GM19099 (cell line): Measurements from ENCODE around the gene FEM1A.
A peak's percentile ranks its signal among the peaks of the same experiment; 100 is the strongest.

Experiments
- POLR2A ChIP-seq: IDR thresholded peaks from 3 replicates; pipeline ENCODE4 v1.6.1; 2011; ENCODE audit warnings: low read depth; ENCODE audit not compliant: insufficient read length; ENCODE audit errors: extremely low read depth

FEM1A gene, protein sequence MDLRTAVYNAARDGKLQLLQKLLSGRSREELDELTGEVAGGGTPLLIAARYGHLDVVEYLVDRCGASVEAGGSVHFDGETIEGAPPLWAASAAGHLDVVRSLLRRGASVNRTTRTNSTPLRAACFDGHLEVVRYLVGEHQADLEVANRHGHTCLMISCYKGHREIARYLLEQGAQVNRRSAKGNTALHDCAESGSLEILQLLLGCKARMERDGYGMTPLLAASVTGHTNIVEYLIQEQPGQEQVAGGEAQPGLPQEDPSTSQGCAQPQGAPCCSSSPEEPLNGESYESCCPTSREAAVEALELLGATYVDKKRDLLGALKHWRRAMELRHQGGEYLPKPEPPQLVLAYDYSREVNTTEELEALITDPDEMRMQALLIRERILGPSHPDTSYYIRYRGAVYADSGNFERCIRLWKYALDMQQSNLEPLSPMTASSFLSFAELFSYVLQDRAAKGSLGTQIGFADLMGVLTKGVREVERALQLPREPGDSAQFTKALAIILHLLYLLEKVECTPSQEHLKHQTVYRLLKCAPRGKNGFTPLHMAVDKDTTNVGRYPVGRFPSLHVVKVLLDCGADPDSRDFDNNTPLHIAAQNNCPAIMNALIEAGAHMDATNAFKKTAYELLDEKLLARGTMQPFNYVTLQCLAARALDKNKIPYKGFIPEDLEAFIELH

DNA sequence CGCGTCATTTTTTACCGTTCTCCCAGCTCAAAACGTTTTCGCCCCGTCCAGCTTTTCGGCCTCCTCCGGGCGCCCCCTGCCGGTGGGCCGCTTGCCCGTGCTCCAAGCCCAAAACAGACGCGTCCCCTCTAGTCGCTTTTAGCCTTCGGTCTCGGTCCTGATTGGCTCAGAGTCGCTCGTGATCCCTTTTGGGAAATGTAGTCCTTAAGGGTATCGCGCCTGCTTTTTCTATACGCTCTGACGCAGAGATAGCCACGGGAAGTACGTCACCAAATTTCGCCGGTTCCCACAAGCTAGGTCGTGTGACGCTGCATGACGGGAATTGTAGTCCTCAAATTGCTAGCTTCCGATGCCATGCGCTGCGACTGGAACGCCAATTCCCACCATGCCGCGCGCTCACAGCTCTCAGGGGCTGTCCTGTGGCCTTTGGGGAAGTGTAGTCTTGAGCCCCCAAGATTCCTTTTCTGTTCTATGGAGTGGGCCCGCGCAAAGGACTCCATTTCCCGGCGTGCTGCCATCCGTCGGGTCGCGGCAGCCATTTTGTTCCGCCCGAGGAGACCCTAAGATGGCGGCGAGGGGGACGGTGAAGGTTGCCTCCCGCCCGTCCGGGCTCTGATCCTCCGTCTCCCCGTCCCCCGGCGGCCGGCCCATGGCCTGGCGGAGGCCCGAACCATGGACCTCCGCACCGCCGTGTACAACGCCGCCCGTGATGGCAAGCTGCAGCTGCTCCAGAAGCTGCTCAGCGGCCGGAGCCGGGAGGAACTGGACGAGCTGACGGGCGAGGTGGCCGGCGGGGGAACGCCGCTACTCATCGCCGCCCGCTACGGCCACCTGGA, at the start of gene FEM1A:
Gene FEM1A (plus strand): TSS at position 552 of the 836 bp plus-strand sequence. CDS start 121 bp downstream, at position 673.
- TF ChIP-seq POLR2A = peak; percentile 89

DNA sequence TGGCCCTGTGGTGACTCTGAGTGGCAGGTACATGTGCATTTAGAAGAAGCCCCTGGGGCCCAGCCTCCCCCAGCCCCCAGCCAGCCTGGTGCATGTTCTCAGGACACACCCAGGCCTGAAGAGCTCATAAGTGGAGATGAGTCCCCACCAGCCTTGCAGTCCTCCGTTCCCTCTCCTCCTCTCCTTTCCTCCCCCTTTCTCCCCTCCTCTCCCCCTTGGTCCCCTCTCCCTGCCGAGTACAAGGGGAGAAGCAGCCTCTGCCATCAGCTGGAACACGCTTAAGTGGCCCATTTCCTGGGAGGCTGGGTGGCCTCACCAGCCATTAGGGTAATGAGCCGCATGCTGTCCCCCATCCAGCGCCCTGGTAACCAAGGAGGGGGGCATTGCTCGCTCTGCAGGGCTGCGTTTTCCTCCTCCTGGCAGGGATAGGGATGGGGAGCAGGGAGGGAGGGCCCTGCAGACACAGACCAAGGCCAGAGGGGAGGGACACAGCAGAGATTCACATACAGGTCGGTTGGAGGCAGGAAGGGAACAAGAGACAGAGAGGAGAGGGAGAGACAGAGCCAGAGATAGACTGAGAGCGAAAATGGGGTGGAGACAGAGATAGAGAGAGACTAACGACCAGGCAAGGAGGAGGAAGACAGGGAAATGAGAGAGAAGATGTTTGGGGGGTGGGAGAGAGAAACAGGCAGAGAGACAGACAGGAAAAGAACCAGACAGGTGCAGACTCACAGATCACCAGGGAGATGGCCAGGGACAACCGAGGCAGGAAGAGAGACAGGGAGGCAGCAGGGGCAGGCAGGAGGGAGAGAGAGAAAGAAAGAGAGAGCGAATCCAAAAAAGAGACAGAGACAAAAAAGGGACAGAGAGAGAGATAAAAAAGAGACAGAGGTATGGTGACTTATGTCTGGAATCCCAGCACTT, 48.5 kb upstream of the FEM1A start:
- TF ChIP-seq POLR2A = no peak

DNA sequence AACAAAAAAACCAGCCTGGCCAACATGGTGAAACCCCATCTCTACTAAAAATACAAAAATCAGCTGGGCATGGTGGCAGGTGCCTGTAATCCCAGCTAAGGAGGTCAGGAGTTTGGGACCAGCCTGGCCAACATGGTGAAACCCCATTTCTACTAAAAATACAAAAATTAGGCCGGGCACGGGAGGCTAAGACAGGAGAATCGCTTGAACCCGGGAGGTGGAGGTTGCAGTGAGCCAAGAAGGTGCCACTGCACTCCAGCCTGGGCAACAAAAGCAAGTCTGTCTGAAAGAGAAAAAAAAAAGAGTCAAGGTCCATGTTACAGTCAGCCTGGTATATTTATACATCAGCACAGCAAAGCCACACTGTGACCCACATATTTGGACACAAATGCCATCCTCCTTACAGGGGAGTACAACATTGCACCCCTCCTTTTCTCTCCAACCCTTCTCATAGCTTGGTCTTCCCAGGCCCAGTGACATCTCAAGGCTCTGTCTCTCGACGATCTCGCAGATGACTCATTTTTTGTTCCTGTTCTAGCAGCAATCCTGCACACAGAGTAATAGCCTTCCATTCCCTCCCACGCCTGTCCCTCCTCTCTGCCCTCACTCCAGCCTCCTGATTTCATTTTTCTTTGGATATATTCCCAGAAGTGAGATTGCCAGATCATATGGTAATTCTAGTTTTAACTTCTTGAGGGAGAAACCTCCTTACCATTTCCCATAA, 46.9 kb upstream of the FEM1A start:
- no peak for TF ChIP-seq POLR2A

DNA sequence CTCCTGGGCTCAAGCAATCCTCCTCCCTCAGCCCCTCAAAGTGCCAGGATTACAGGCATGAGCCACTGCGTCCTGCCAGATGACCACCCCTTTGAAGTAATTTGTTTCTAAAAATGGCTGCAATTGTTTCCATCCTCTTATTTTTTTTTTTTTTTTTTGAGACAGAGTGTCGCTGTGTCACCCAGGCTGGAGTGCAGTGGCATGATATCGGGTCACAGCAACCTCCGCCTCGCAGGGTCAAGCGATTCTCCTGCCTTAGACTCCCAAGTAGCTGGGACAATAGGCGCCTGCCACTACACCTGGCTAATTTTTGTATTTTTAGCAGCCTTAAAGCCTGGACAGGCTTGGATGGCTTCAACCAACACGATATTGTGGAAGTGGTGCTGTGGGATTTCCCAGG, 45.5 kb upstream of the FEM1A start:
- TF ChIP-seq POLR2A = no peak

DNA sequence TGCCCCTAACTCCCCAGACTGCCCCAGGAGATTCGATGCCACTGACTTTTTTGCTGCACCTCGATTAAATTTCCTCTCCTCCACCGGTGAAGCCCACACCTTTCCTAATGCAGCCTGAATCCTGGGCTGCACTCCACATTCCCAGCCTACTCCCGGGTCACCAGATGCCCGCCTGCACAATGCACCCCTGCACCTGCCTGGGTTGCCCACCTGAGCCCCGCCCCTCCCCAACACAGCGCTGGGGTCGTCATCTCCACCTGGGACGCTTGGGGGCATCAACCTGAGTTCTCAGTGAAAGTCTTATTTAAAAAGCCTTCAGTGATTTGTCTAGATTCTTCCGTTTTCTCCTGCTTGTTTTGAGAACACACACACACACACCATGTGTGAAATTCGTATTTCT, 43.3 kb upstream of the FEM1A start:
- no peak for TF ChIP-seq POLR2A

DNA sequence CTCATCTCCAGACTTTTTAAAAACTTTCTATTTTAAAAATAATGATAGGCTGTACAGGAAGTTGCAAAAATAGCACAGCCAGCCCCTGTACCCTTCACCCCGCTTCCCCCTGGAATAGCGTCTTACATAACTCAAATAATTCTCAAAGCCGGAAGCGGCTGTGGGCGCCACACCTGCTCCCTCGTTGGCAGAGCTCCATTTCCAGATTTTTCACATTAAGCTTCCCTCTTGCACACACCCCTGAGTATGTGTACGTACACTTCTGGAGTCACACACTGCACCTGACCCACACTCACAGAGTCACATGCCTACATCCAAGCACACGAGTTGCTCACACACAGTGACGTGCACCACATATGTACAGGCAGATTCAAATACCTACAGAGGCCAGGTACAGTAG, 42.9 kb upstream of the FEM1A start:
- TF ChIP-seq POLR2A = no peak

DNA sequence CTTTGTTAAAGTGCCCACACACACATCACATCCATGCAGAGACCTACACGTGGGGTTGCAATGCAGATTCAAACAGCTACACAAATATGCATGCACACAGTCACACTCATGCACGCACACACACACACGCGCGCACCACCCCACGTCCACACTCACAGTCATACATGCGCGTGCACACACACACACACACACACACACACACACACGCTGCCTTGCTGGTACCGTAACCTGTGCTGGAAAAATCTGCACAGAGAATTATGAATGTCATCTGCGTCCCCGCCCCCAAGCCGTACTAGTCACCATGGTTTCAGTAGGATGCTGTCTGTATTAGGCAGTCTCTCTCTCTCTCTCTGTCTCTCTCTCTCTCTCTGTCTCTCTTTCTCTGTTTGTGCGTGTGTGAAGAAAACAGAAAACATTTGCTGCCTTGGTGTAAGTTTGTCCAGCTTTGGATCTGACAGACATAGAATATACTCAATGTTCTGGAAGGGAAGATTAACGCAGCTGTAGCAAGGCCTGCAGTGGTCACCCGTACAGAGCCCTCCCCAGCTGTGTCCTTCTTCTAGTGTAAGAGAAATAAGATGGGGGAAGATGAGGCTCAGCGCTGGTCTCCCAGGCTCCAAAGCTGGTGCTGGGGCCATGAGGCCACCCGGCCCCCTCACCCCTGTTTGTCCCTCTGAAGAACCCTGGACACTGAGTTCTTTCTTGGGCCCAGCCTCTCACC, 41.5 kb upstream of the FEM1A start:
- no peak for TF ChIP-seq POLR2A

DNA sequence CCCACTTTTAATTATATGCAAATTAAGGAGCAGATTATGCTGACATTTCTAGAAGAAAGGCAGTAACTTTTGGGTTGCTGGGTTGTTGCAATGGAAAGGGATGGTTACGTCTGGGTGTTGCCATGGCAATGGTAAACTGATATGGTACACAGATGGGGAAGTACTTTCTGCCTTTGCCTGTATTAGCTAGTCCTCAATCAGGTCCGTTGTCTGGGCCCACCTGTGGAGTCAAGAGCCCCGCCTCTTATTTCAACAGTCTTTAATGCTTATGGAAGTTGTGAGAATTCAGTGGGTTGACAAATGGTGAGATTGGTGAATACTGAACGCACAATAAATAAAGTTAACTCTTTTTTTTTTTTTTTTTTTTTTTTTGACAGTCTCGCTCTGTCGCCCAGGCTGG, 37.3 kb upstream of the FEM1A start:
- no peak for TF ChIP-seq POLR2A

DNA sequence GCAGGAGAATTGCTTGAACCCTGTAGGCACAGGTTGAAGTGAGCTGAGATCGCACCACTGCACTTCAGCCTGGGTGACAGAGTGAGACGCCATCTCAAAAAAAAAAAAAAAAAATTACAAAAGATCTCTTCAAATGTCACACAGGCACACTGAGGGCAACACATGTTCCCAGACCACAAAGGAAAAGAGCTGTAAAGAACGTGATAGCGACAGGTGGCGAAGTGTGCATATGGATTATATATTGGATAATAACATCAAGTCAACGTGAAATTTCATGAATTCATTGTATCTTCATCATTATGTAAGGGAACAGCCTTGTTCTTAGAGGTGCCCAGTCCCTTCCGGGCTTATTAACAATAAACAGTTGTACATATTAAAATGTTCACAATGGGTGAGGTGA, 36.1 kb upstream of the FEM1A start:
- TF ChIP-seq POLR2A = no peak

DNA sequence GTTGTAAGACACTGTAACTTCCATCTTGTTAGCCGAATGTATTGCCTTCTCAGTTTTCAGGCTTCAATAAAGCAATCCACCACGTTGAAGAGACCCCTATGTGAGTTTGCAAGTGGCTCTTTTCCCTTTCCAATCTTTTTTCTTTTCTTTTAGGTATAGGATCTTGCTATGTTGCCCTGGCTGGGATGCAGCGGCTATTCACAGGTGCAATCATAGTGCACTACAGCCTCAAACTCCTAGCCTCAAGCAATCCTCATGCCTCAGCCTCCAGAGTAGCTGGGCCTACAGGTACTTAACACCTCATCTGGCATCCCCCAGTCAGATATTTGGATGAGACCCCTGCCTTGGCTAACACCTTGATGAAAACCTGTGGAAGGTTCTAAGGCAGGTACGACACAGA, 33.5 kb upstream of the FEM1A start:
- no peak for TF ChIP-seq POLR2A

DNA sequence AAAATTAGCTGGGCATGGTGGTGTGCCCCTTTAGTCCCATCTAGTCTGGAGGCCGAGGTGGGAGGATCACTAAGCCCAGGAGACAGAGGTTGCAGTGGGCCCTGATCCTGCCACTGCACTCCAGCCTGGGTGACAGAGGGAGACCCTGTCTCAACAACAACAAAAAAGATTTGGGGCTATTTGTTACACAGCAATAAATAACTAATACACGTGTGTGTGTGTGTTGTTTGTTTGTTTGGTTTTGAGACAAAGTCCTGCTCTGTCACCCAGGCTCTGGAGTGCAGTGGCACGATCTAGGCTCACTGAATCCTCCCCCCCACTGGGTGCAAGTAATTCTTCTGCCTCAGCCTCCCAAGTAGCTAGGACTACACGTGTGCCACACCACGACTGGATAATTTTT, 32.9 kb upstream of the FEM1A start:
- TF ChIP-seq POLR2A = no peak

DNA sequence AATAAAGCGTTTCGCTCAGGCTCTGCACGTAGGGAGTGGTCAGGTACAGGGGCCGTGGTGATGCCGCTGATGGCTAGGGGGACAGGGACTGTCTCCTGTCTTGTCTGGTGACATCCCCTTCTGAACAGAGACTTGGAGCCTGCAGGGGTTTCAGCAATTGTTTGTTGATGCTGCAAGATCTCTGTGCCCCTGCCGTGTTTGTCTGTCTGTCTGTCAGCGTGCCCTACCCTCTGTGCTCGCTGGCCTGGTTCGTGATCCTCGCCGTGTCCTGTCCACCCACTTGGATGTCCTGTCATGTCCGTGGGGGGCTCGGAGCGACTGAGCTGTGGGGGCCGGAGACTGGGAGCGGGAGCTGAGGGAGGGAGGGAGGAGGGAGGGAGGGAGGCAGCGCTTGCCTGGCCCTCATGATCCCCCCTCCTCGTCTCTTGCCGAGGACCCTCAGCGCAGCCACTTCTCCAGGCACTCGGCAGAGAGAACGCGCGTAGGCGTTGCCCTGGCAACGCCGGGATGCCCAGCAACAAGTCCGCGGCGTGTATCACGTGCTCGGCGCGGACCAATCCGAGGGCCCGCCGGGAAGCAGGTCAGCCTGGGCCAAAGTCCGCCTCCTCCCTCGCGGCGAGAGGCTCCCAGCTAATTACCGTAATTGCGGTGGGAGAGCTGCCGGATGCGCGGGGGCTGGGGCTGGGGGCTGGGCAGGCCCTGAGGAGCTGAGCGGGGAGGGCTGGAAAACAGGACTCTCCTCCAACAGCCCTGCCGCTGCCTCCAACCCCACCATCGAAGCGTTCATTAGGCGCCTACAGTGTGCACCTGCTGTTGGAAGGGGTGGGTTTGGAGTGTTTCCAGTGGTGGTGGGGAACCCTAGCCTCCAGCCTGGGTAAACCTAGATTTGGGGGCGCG, 31.9 kb upstream of the FEM1A start:
- TF ChIP-seq POLR2A = no peak
